NCI-H1436 treated with DMSO at 0.1 percent for 48 hours (cell line): ENCODE results near the gene HTR6.

Experiments used
- DNase-seq: peaks from one replicate; lab custom pipeline; 2025; lab: John Stamatoyannopoulos, UW

Gene HTR6

DNA sequence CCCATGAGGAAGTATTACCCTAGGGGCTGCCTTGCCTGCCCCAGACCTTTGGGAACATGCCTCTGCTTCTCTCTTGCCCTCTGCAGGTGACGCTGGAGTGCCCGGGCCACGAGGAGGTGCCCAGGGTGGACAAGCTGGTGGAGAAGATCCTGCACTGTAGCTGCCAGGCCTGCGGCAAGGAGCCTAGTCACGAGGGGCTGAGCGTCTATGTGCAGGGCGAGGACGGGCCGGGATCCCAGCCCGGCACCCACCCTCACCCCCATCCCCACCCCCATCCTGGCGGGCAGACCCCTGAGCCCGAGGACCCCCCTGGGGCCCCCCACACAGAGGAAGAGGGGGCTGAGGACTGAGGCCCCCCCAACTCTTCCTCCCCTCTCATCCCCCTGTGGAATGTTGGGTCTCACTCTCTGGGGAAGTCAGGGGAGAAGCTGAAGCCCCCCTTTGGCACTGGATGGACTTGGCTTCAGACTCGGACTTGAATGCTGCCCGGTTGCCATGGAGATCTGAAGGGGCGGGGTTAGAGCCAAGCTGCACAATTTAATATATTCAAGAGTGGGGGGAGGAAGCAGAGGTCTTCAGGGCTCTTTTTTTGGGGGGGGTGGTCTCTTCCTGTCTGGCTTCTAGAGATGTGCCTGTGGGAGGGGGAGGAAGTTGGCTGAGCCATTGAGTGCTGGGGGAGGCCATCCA, 7.8 kb upstream of the HTR6 start:
- no peak for DNase-seq

DNA sequence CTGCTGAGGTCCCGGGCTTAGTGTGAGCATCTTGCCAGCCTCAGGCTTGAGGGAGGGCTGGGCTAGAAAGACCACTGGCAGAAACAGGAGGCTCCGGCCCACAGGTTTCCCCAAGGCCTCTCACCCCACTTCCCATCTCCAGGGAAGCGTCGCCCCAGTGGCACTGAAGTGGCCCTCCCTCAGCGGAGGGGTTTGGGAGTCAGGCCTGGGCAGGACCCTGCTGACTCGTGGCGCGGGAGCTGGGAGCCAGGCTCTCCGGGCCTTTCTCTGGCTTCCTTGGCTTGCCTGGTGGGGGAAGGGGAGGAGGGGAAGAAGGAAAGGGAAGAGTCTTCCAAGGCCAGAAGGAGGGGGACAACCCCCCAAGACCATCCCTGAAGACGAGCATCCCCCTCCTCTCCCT, 7.2 kb upstream of the HTR6 start:
- DNase-seq: no peak

GRCh38 chr1:19658186-19658585, 6.5 kb upstream of the HTR6 start:
- DNase-seq: no peak

- no peak for DNase-seq
Measured at GRCh38 chr1:19661721-19662228, 2.9 kb upstream of the HTR6 start.

- no peak for DNase-seq
Measured at GRCh38 chr1:19662313-19662712, 2.4 kb upstream of the HTR6 start.

DNA sequence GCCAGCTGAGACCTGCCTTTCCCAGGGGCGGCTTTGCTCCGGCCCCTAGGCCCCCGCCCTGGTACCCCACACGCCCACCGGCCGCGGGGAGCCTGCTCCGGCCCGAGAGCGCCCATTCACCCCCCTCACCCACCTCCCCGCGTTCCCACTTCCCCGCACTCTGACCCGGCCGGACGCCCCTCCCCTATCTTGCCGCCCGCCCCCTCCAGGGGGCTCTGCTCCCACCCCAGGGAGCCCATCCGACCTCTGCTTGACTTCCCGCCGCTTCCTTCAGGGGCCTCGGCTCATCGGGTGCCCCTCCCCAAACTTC, 466 bp downstream of the HTR6 start:
- DNase-seq: no peak

- no peak for DNase-seq
Measured at GRCh38 chr1:19665496-19666465, 1.1 kb downstream of the HTR6 start.

- no peak for DNase-seq
Measured at GRCh38 chr1:19668888-19669287, 4.2 kb downstream of the HTR6 start.

DNA sequence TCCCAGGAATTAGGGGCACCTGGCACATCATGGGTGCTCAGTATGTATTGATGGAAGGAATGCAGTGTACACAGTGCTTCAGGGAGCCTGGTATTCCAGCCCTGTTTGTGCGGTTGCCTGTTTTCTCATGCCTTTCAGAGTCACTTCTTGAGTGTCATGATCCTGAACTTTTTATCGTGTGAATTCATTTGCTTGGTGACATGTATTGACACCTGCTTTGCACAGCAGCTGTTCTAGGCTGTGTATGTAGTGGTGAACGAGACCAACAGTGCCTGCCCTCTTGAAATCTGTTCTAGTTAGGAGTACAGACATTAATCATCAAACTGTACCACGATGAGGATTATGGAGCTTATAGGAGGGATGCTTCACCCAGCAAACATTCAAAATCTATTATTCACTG, 6.1 kb downstream of the HTR6 start:
- DNase-seq: no peak

DNA sequence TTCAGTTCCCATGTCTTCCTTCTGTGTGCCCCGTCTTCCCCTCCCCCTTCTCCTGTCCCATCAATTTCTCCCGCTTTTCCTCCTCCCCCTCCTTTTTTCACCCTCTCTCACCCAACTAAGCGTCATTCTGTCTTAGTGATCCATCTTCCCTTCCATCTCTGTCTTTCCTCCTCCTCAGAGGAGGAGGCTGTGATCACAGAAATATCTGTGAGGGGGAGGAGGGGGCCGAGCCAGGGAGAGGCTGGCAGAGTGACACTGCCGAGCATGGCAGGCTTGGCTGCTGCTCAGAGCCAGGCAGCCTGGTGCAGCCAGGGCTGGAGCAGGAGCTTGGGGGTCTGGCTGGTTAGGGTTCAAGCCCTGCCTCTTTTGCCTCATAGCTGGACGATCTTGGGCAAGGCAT, 7.6 kb downstream of the HTR6 start:
- no peak for DNase-seq

DNA sequence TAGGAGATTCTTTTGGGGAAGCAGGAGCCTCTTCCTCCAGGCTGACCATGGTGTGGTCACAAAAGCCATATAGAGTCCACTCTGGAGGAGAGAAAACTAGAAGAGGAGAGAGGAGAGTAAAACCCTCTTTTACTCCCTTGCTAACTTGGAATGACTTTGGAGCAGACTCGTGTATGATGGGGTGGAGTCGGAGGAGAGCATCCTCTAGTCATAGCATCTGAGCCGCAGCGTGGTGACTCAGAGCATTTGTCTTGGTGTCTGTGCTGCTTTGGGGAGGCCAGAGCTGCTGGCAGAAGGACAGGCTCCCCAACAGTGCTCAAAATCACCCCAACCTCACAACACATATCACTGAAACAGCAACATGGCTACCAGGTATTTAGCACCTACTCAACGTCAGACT, 11.1 kb downstream of the HTR6 start:
- no peak for DNase-seq

GRCh38 chr1:19676438-19676922, 11.8 kb downstream of the HTR6 start:
- DNase-seq: no peak

DNA sequence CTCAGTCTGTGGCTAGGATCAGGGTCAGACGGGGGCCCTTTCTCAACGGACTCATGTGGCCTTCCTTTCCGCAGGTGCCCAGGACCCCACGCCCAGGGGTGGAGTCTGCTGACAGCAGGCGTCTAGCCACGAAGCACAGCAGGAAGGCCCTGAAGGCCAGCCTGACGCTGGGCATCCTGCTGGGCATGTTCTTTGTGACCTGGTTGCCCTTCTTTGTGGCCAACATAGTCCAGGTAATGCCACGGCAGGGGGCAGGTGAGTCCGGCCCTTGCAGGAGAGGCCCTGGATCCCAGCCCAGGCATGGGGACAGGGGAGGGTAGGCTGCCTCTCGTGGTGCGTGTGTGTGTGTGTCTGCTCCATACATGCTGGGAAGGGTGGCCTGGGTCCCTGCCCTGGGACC, 13.8 kb downstream of the HTR6 start:
- no peak for DNase-seq

- no peak for DNase-seq
Measured at GRCh38 chr1:19678931-19679453, 14.3 kb downstream of the HTR6 start.

DNA sequence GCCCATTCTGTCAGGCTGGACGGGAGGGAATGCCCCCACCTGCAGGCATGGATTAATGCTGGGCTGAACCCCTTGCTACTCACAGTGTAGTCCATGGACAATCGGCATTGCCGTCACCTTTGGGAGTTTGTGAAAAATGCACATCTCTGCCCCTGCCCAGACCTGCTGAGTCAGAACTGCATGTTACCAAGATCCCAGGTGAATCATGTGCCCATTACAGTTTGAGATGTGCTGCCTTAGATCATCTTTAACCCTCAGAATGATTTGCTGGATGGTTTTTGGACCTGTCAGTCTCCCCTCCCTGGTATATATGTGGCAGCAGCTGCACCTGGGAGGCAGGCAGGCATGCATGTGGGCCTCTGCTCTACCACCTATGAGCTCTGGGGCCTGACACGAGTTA, 15.0 kb downstream of the HTR6 start:
- no peak for DNase-seq

GRCh38 chr1:19680644-19681043, 16.0 kb downstream of the HTR6 start:
- no peak for DNase-seq

- no peak for DNase-seq
Measured at GRCh38 chr1:19682257-19682656, 17.6 kb downstream of the HTR6 start.

GRCh38 chr1:19682901-19683300, 18.2 kb downstream of the HTR6 start:
- no peak for DNase-seq

DNA sequence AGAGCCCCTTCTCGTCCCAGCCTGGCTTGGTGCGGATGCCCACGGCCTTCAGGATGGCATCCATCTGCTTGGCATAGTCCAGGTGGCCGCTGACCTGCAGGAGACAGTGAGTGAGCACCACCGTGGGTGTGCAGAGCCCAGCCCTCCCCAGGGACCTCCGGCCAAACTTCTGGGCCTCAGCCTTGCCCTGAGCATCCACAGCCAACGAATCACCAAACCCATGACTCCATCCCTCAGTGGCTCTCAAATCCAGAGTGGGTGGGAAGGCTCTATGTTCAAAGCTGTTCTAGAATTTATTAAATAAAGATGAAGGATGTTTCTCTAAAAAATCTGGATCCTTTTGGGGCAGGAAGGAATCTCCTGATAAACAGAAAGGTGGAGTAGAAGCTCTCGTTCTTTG, 18.7 kb downstream of the HTR6 start:
- DNase-seq: no peak

- DNase-seq: no peak
Measured at GRCh38 chr1:19684677-19685076, 20.0 kb downstream of the HTR6 start.

DNA sequence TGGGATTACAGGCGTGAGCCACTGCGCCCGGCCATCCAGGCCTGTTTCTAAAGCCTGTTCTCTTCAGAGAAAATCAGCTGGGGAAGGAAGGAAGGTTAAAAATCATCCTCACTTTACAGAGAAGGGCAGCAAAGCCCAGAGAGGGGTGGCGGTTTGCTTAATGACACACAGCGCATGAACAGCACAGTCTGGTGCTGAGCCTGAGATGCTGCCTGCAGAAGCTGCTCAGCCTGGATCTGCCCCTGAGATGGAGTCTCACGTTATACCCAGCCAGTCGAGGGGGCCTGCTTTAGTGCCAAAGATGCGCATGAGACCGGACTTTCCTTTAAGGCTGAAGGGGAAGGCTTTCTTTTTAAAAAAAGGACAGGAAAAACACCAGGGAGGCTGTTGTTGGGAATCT, 21.3 kb downstream of the HTR6 start:
- no peak for DNase-seq

DNA sequence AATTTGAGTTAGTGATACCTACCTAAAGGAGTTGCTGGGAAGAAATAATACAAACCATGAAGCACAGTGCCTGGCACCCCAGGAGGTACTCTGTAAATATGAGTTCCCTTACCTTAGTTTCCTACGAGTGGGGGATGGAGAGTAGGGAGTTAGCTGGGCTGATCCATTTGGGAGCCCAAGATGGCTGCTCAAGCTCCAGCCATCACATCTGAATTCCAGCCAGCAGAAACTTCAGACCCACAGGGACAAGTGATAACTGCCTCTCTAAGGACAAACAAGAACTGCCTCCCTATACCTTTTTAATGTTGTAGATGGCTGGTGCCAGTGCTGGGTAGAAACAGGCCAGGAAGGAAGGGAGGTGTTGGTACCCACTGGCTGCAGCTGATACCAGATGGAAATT, 22.7 kb downstream of the HTR6 start:
- no peak for DNase-seq
